Measurements from ENCODE around the gene MYT1. TPM values are rescaled to one million over a fixed set of nuclear protein-coding genes. Genes with fewer than 3 reads are reported as not detected.
A peak's percentile ranks its signal among the peaks of the same experiment; 100 is the strongest.

MYT1 gene
- total RNA-seq, 1 donor from 2014 or later: not detected

DNA sequence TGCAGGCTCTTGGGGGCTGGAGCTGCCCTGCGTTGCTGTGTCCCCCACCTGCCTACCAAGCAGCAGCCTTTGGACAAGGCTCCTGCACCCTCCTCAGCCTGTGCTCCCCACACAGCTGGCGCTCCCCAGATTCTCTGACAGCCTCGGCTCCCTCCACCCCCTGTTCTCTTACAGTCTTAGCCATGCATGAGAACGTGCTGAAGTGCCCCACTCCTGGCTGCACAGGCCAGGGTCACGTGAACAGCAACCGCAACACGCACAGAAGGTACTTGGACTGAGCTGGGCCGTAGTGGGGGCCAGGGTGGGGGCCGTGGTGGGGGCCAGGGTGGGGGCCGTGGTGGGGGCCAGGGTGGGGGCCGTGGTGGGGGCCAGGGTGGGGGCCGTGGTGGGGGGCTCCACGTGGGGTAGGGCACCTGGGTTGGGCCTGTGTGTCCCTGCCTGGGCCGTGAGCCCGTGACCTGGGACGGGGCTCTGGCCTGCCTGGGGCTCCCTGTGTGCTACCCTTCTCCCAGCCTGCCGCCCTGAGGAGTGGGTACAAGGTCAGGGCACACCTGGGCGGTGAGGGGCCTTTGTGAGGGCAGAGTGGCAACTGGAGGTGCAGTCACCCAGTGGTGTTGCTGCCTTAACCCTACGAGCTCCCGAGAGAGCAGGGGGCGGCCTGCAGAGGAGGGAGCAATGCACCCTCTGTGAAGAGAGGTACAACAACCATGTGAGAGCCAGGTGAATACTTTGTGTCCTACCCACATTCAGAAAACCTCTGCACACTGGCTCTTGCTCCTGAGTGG, 47.8 kb downstream of the MYT1 start:
- H3K4me1 ChIP-seq (ENCODE audit: control insufficient read depth in 3 of 3, insufficient read depth in 3 of 3, low read length in 3 of 3): peaks cover 17 to 31% (median 26%) of the 10 kb centered on the region in 3 donors
- H3K4me3 ChIP-seq (ENCODE audit: low read length in 3 of 3): no peak overlapping the region
- H3K36me3 ChIP-seq (ENCODE audit: control insufficient read depth in 3 of 3, insufficient read depth in 3 of 3, low read length in 3 of 3): no peaks in the 10 kb centered on the region
- peak overlapping the region in 2 of 3 donors; percentile 63 to 66 for H3K9ac ChIP-seq (ENCODE audit: low read depth in 1 of 3, low read length in 3 of 3)
- no peaks in the 10 kb centered on the region for H3K9me3 ChIP-seq (ENCODE audit: control insufficient read depth in 3 of 3, low read length in 3 of 3)
- H3K27me3 ChIP-seq (ENCODE audit: control insufficient read depth in 3 of 3, insufficient read depth in 3 of 3, low read length in 3 of 3): no peaks in the 10 kb centered on the region
- no peak overlapping the region for H3K27ac ChIP-seq (ENCODE audit: low read depth, low read length)

DNA sequence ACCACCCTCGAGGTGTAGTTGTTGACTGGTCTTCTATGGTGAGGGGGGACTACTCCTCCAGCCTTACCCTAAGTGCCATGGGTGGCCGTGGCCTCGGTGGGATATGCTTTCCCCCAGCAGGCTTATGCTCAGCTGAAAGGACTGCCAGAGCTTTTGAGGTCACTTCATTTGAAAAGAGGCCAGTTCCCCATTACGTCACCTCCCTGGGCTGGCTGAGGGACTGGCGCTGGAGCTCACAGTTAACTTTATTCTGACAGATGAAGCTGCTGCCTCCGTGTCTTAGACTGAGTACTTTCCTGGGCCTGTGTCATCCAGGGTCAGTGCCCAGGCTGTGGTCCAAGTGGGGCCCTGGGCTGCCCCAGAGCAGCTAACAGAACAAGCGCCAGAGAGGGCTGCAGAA, 48.5 kb downstream of the MYT1 start:
- Histone ChIP-seq H3K36me3 (ENCODE audit: control insufficient read depth in 3 of 3, insufficient read depth in 3 of 3, low read length in 3 of 3) (no peaks in the 10 kb centered on the region), H3K9me3 (ENCODE audit: control insufficient read depth in 3 of 3, low read length in 3 of 3) (no peaks in the 10 kb centered on the region), H3K27ac (ENCODE audit: low read depth, low read length) (no peak overlapping the region), H3K4me3 (ENCODE audit: low read length in 3 of 3) (no peak overlapping the region), H3K4me1 (ENCODE audit: control insufficient read depth in 3 of 3, insufficient read depth in 3 of 3, low read length in 3 of 3) (peaks cover 17 to 31% (median 26%) of the 10 kb centered on the region in 3 donors), H3K27me3 (ENCODE audit: control insufficient read depth in 3 of 3, insufficient read depth in 3 of 3, low read length in 3 of 3) (no peaks in the 10 kb centered on the region), H3K9ac (ENCODE audit: low read depth in 1 of 3, low read length in 3 of 3) (peak overlapping the region in 2 of 3 donors; percentile 63 to 66)

- no peaks in the 10 kb centered on the region for H3K9me3 ChIP-seq (ENCODE audit: control insufficient read depth in 3 of 3, low read length in 3 of 3)
- H3K36me3 ChIP-seq (ENCODE audit: control insufficient read depth in 3 of 3, insufficient read depth in 3 of 3, low read length in 3 of 3): no peaks in the 10 kb centered on the region
- no peak overlapping the region for H3K9ac ChIP-seq (ENCODE audit: low read depth in 1 of 3, low read length in 3 of 3)
- peaks cover 17 to 31% (median 26%) of the 10 kb centered on the region in 3 donors for H3K4me1 ChIP-seq (ENCODE audit: control insufficient read depth in 3 of 3, insufficient read depth in 3 of 3, low read length in 3 of 3)
- H3K4me3 ChIP-seq (ENCODE audit: low read length in 3 of 3): no peak overlapping the region
- no peak overlapping the region for H3K27ac ChIP-seq (ENCODE audit: low read depth, low read length)
- peaks cover 0 to 7% (median under 1%) of the 10 kb centered on the region in 3 donors for H3K27me3 ChIP-seq (ENCODE audit: control insufficient read depth in 3 of 3, insufficient read depth in 3 of 3, low read length in 3 of 3)
Measured at GRCh38 chr20:64214113-64214512, 49.9 kb downstream of the MYT1 start.

GRCh38 chr20:64214952-64215351, 50.7 kb downstream of the MYT1 start:
- H3K27me3 ChIP-seq (ENCODE audit: control insufficient read depth in 3 of 3, insufficient read depth in 3 of 3, low read length in 3 of 3): peaks cover 0 to 15% (median 6%) of the 10 kb centered on the region in 3 donors
- H3K27ac ChIP-seq (ENCODE audit: low read depth, low read length): no peak overlapping the region
- no peak overlapping the region for H3K9ac ChIP-seq (ENCODE audit: low read depth in 1 of 3, low read length in 3 of 3)
- H3K4me3 ChIP-seq (ENCODE audit: low read length in 3 of 3): no peak overlapping the region
- no peaks in the 10 kb centered on the region for H3K36me3 ChIP-seq (ENCODE audit: control insufficient read depth in 3 of 3, insufficient read depth in 3 of 3, low read length in 3 of 3)
- H3K4me1 ChIP-seq (ENCODE audit: control insufficient read depth in 3 of 3, insufficient read depth in 3 of 3, low read length in 3 of 3): peaks cover 17 to 31% (median 26%) of the 10 kb centered on the region in 3 donors
- no peaks in the 10 kb centered on the region for H3K9me3 ChIP-seq (ENCODE audit: control insufficient read depth in 3 of 3, low read length in 3 of 3)

GRCh38 chr20:64216036-64216435, 51.8 kb downstream of the MYT1 start:
- H3K4me1 ChIP-seq (ENCODE audit: control insufficient read depth in 3 of 3, insufficient read depth in 3 of 3, low read length in 3 of 3): peaks cover 17 to 32% (median 26%) of the 10 kb centered on the region in 3 donors

GRCh38 chr20:64216910-64217309, 52.7 kb downstream of the MYT1 start:
- Histone ChIP-seq H3K9ac (ENCODE audit: low read depth in 1 of 3, low read length in 3 of 3) (no peak overlapping the region), H3K36me3 (ENCODE audit: control insufficient read depth in 3 of 3, insufficient read depth in 3 of 3, low read length in 3 of 3) (no peaks in the 10 kb centered on the region), H3K27me3 (ENCODE audit: control insufficient read depth in 3 of 3, insufficient read depth in 3 of 3, low read length in 3 of 3) (peaks cover 3 to 18% (median 6%) of the 10 kb centered on the region in 3 donors), H3K4me1 (ENCODE audit: control insufficient read depth in 3 of 3, insufficient read depth in 3 of 3, low read length in 3 of 3) (peaks cover 17 to 38% (median 26%) of the 10 kb centered on the region in 3 donors), H3K9me3 (ENCODE audit: control insufficient read depth in 3 of 3, low read length in 3 of 3) (no peaks in the 10 kb centered on the region), H3K27ac (ENCODE audit: low read depth, low read length) (no peak overlapping the region), H3K4me3 (ENCODE audit: low read length in 3 of 3) (no peak overlapping the region)

More at GRCh38 chr20:64216036-64216435, 51.8 kb downstream of the MYT1 start:
- Histone ChIP-seq H3K4me3 (ENCODE audit: low read length in 3 of 3) (no peak overlapping the region), H3K9me3 (ENCODE audit: control insufficient read depth in 3 of 3, low read length in 3 of 3) (no peaks in the 10 kb centered on the region), H3K9ac (ENCODE audit: low read depth in 1 of 3, low read length in 3 of 3) (no peak overlapping the region), H3K27ac (ENCODE audit: low read depth, low read length) (no peak overlapping the region), H3K27me3 (ENCODE audit: control insufficient read depth in 3 of 3, insufficient read depth in 3 of 3, low read length in 3 of 3) (peaks cover 2 to 18% (median 6%) of the 10 kb centered on the region in 3 donors), H3K36me3 (ENCODE audit: control insufficient read depth in 3 of 3, insufficient read depth in 3 of 3, low read length in 3 of 3) (no peaks in the 10 kb centered on the region)

- Histone ChIP-seq H3K36me3 (ENCODE audit: control insufficient read depth in 3 of 3, insufficient read depth in 3 of 3, low read length in 3 of 3) (no peaks in the 10 kb centered on the region), H3K27ac (ENCODE audit: low read depth, low read length) (no peak overlapping the region), H3K9me3 (ENCODE audit: control insufficient read depth in 3 of 3, low read length in 3 of 3) (no peaks in the 10 kb centered on the region), H3K4me3 (ENCODE audit: low read length in 3 of 3) (no peak overlapping the region), H3K27me3 (ENCODE audit: control insufficient read depth in 3 of 3, insufficient read depth in 3 of 3, low read length in 3 of 3) (peaks cover 3 to 18% (median 6%) of the 10 kb centered on the region in 3 donors), H3K9ac (ENCODE audit: low read depth in 1 of 3, low read length in 3 of 3) (no peak overlapping the region), H3K4me1 (ENCODE audit: control insufficient read depth in 3 of 3, insufficient read depth in 3 of 3, low read length in 3 of 3) (peaks cover 20 to 41% (median 28%) of the 10 kb centered on the region in 3 donors)
Measured at GRCh38 chr20:64217539-64218221, 53.4 kb downstream of the MYT1 start.

GRCh38 chr20:64219202-64219601, 55.0 kb downstream of the MYT1 start:
- no peaks in the 10 kb centered on the region for H3K9me3 ChIP-seq (ENCODE audit: control insufficient read depth in 3 of 3, low read length in 3 of 3)
- no peak overlapping the region for H3K4me3 ChIP-seq (ENCODE audit: low read length in 3 of 3)
- no peak overlapping the region for H3K9ac ChIP-seq (ENCODE audit: low read depth in 1 of 3, low read length in 3 of 3)
- H3K27ac ChIP-seq (ENCODE audit: low read depth, low read length): no peak overlapping the region
- no peaks in the 10 kb centered on the region for H3K36me3 ChIP-seq (ENCODE audit: control insufficient read depth in 3 of 3, insufficient read depth in 3 of 3, low read length in 3 of 3)
- H3K4me1 ChIP-seq (ENCODE audit: control insufficient read depth in 3 of 3, insufficient read depth in 3 of 3, low read length in 3 of 3): peaks cover 21 to 41% (median 28%) of the 10 kb centered on the region in 3 donors
- H3K27me3 ChIP-seq (ENCODE audit: control insufficient read depth in 3 of 3, insufficient read depth in 3 of 3, low read length in 3 of 3): peaks cover 3 to 18% (median 6%) of the 10 kb centered on the region in 3 donors

DNA sequence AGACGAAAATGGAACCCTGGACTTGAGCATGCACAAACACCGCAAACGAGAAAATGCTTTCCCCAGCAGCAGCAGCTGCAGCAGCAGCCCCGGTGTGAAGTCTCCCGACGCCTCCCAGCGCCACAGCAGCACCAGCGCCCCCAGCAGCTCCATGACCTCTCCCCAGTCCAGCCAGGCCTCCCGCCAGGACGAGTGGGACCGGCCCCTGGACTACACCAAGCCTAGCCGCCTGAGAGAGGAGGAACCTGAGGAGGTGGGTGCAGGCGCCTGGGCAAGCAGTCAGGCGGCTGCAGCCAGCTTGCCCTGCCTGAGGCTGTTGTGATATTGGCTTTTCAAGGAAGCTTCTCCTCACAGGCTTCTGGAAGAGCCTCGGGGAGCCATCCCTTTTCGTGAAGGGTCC, 55.5 kb downstream of the MYT1 start:
- Histone ChIP-seq H3K27me3 (ENCODE audit: control insufficient read depth in 3 of 3, insufficient read depth in 3 of 3, low read length in 3 of 3) (peaks cover 3 to 18% (median 6%) of the 10 kb centered on the region in 3 donors), H3K27ac (ENCODE audit: low read depth, low read length) (no peak overlapping the region), H3K4me1 (ENCODE audit: control insufficient read depth in 3 of 3, insufficient read depth in 3 of 3, low read length in 3 of 3) (peaks cover 22 to 41% (median 23%) of the 10 kb centered on the region in 3 donors), H3K4me3 (ENCODE audit: low read length in 3 of 3) (no peak overlapping the region), H3K9ac (ENCODE audit: low read depth in 1 of 3, low read length in 3 of 3) (no peak overlapping the region), H3K9me3 (ENCODE audit: control insufficient read depth in 3 of 3, low read length in 3 of 3) (no peaks in the 10 kb centered on the region), H3K36me3 (ENCODE audit: control insufficient read depth in 3 of 3, insufficient read depth in 3 of 3, low read length in 3 of 3) (no peaks in the 10 kb centered on the region)

DNA sequence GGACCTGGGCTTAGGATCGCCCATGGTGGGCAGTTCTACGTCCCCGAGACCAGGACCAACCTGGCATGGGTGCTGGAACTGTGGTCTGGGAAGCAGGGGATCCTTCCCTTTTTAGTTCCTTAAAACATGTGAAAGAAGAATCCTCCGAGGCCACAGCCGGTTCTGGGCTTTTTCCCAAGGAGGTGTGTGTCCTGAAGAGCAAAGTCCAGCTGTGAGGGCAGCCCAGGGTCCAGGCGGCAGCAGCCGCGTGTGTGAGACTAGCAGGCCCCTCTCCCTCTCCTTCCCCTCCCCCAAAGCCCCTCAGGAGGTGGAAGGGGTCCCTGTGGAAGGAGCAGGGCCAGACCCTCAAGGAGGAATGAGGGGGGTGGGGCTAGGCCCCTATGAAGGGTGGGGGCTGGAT, 56.2 kb downstream of the MYT1 start:
- Histone ChIP-seq H3K27me3 (ENCODE audit: control insufficient read depth in 3 of 3, insufficient read depth in 3 of 3, low read length in 3 of 3) (peaks cover 3 to 18% (median 6%) of the 10 kb centered on the region in 3 donors), H3K36me3 (ENCODE audit: control insufficient read depth in 3 of 3, insufficient read depth in 3 of 3, low read length in 3 of 3) (no peaks in the 10 kb centered on the region), H3K9me3 (ENCODE audit: control insufficient read depth in 3 of 3, low read length in 3 of 3) (no peaks in the 10 kb centered on the region), H3K27ac (ENCODE audit: low read depth, low read length) (no peak overlapping the region), H3K4me1 (ENCODE audit: control insufficient read depth in 3 of 3, insufficient read depth in 3 of 3, low read length in 3 of 3) (peaks cover 22 to 42% (median 23%) of the 10 kb centered on the region in 3 donors), H3K9ac (ENCODE audit: low read depth in 1 of 3, low read length in 3 of 3) (no peak overlapping the region), H3K4me3 (ENCODE audit: low read length in 3 of 3) (no peak overlapping the region)
